ENCODE data around the gene NUDT3. TPM values are rescaled to one million over a fixed set of nuclear protein-coding genes. Genes with fewer than 3 reads are reported as not detected.

Gene NUDT3
- polyA plus RNA-seq, 2 of the 4 experiments (the other 2 are of a cell fraction) = 5.2 to 13.4 TPM

GRCh38 chr6:34280216-34280615, 112.3 kb downstream of the NUDT3 start:
- WGBS (ENCODE audit: missing lambda C conversion rate) = 97% methylated on average over 4 of the region's 4 CpGs
- FAIRE-seq (no peak), DNase-seq (ENCODE audit: low read depth in 1 of 2, low spot score in 1 of 2) (no peak), ATAC-seq (no peak)
- Histone ChIP-seq H3K9me3 (no peaks in the 10 kb centered on the region), H3K4me1 (no peaks in the 10 kb centered on the region), H3K27ac (no peak overlapping the region), H3K4me3 (no peak overlapping the region), H3K4me2 (no peak overlapping the region)
- TF ChIP-seq ATOH8 (CRISPR knock-in tag; IDR thresholded peaks at IDR 0.05; ENCODE audit: low read depth) (no peak), EP300 (IDR thresholded peaks at IDR 0.05) (no peak), CBX2 (IDR thresholded peaks at IDR 0.05; ENCODE audit: borderline replicate concordance, low read depth) (no peak), MAFK (IDR thresholded peaks at IDR 0.05; ENCODE audit: partially characterized antibody) (no peak), KDM1A (IDR thresholded peaks at IDR 0.05; ENCODE audit: low read depth) (no peak), NFE2L2 (conservative IDR thresholded peaks at IDR 0.05; ENCODE audit: low read length) (no peak), ZC3H11A (IDR thresholded peaks at IDR 0.05) (no peak), EHMT2 (IDR thresholded peaks at IDR 0.05; ENCODE audit: low read depth) (no peak)
- CTCF ChIA-PET = interaction anchor here (2.1 kb wide), 1 partner anchor 25 kb away, joined by 4 read pairs; no protein-coding TSS in a partner anchor
- POLR2A ChIA-PET = no interaction called here

GRCh38 chr6:34278833-34279232, 113.6 kb downstream of the NUDT3 start:
- 89% methylated on average over 5 of the region's 5 CpGs for WGBS (ENCODE audit: missing lambda C conversion rate)
- TF ChIP-seq ZFP36 (IDR thresholded peaks at IDR 0.05; ENCODE audit: borderline replicate concordance, partially characterized antibody) (no peak), RAD21 (conservative IDR thresholded peaks at IDR 0.05 in 1 of 2, IDR thresholded peaks at IDR 0.05 in 1 of 2) (no peak), CHD2 (IDR thresholded peaks at IDR 0.05; ENCODE audit: low read length, partially characterized antibody) (no peak), EHMT2 (IDR thresholded peaks at IDR 0.05; ENCODE audit: low read depth) (no peak)
- POLR2A ChIA-PET = no interaction called here
- H3K4me1 ChIP-seq = no peaks in the 10 kb centered on the region
- FAIRE-seq (no peak), DNase-seq (ENCODE audit: low read depth in 1 of 2, low spot score in 1 of 2) (no peak), ATAC-seq (no peak)
- no peak overlapping the region for H3K4me2 ChIP-seq
- no peak overlapping the region for H3K4me3 ChIP-seq
- CTCF ChIA-PET = no interaction called here
- no peak overlapping the region for H3K27ac ChIP-seq
- H3K9me3 ChIP-seq = no peaks in the 10 kb centered on the region

- DNase-seq (ENCODE audit: low read depth in 1 of 2, low spot score in 1 of 2) (no peak), ATAC-seq (no peak), FAIRE-seq (no peak)
- Histone ChIP-seq H3K4me1 (no peaks in the 10 kb centered on the region), H3K4me2 (no peak overlapping the region), H3K9me3 (no peaks in the 10 kb centered on the region), H3K4me3 (no peak overlapping the region), H3K27ac (no peak overlapping the region)
- POLR2A ChIA-PET = no interaction called here
- WGBS (ENCODE audit: missing lambda C conversion rate) = 94% methylated on average over 4 of the region's 4 CpGs
- no peak for TF ChIP-seq FOSB (CRISPR knock-in tag; IDR thresholded peaks at IDR 0.05)
- no peak for TF ChIP-seq SMC3 (IDR thresholded peaks at IDR 0.05)
- CTCF ChIA-PET = no interaction called here
Measured at GRCh38 chr6:34277763-34278112, 114.7 kb downstream of the NUDT3 start.

GRCh38 chr6:34276881-34277762, 115.3 kb downstream of the NUDT3 start:
- POLR2A ChIA-PET = no interaction called here
- Histone ChIP-seq H3K9me3 (no peaks in the 10 kb centered on the region), H3K27ac (no peak overlapping the region), H3K4me2 (no peak overlapping the region), H3K4me3 (no peak overlapping the region), H3K4me1 (no peaks in the 10 kb centered on the region)
- WGBS (ENCODE audit: missing lambda C conversion rate) = 83% methylated on average over 10 of the region's 10 CpGs
- no peak for FAIRE-seq
- DNase-seq (ENCODE audit: low read depth in 1 of 2, low spot score in 1 of 2) = no peak
- ATAC-seq = no peak
- CTCF ChIA-PET = interaction anchor here (1.4 kb wide), 1 partner anchor 138 kb away, joined by 5 read pairs; no protein-coding TSS in a partner anchor
- TF ChIP-seq TP53 (CRISPR knock-in tag; IDR thresholded peaks at IDR 0.05) (no peak), CHD4 (IDR thresholded peaks at IDR 0.05; ENCODE audit: borderline replicate concordance) (no peak), FOSL2 (IDR thresholded peaks at IDR 0.05) (no peak), FOSL2 (CRISPR knock-in tag; IDR thresholded peaks at IDR 0.05) (no peak), HOXB13 (CRISPR knock-in tag; IDR thresholded peaks at IDR 0.05; ENCODE audit: low read depth) (no peak), SREBF2 (IDR thresholded peaks at IDR 0.05) (no peak), GATA3 (IDR thresholded peaks at IDR 0.05; ENCODE audit: borderline replicate concordance) (no peak), MAX (IDR thresholded peaks at IDR 0.05) (no peak), NR3C1 (IDR thresholded peaks at IDR 0.05) (no peak), KDM5A (IDR thresholded peaks at IDR 0.05) (no peak), HEYL (CRISPR knock-in tag; IDR thresholded peaks at IDR 0.05) (no peak), NFE2L2 (conservative IDR thresholded peaks at IDR 0.05; ENCODE audit: low read length) (no peak), SMC3 (IDR thresholded peaks at IDR 0.05) (no peak), POLR2AphosphoS2 (conservative IDR thresholded peaks at IDR 0.05; ENCODE audit: low read length) (no peak), RAD21 (conservative IDR thresholded peaks at IDR 0.05 in 1 of 2, IDR thresholded peaks at IDR 0.05 in 1 of 2) (no peak), USF2 (IDR thresholded peaks at IDR 0.05) (no peak), ATOH8 (CRISPR knock-in tag; IDR thresholded peaks at IDR 0.05; ENCODE audit: low read depth) (no peak), HMGXB4 (CRISPR knock-in tag; IDR thresholded peaks at IDR 0.05; ENCODE audit: borderline replicate concordance) (no peak)

Measured in A549 (cell line).